Heart left ventricle (tissue), 13 donors: ENCODE results near the gene NLE1.

ENCODE experiments used
- POLR2A ChIP-seq, 2 donors: fragments of 450-650 bp; IDR thresholded peaks; one replicate each; pipeline ENCODE4 v1.6.1; 2017; ENCODE audit warnings: antibody characterized with exemption in 2 of 2, mild to moderate bottlenecking in 2 of 2, moderate library complexity in 2 of 2
- TF ChIP-seq, protein P1 (sequence below), 12 donors: fragments of 200-600 bp; sonication (generic) in 4 of 12; IDR thresholded peaks; one replicate each; pipeline versions ENCODE4 v1.5.0 to v1.8.0; 2018 to 2022; ENCODE audit warnings: antibody characterized with exemption in 12 of 12, mild to moderate bottlenecking in 5 of 12
- donor health status: ischemic (EF 13 %, LVEDD 7.1; RV severe dilation, severe dysfunction).
- donor health status: DM: no; HTN: yes; CAD: no.
- donor health status: DM: no; HTN: no; CAD: no.
- donor health status: ischemic (EF 25% LVEDD 6.9; RV normal size, moderate dysfunction).
- donor health status: ischemic (EF 25% LVEDD 5.7; RV mildly dilated, moderate dysfunction).
- donor health status: ischemic (EF 35%, LVEDD 5.7; RV mildly dilated, moderate dysfunction).
- donor health status: nonischemic (EF 11% LVEDD 7.7; RV severe dilation, severe dysfunction).
- donor health status: DM: yes; HTN: yes; CAD: no.
- donor health status: PGD.
- donor health status: ischemic (EF 29% LVEDD 5.4; RV normal size, mild dysfunction).
- donor health status: nonischemic (EF 23%, LVEDD 6.1; RV moderate dilation, normal function).

DNA sequence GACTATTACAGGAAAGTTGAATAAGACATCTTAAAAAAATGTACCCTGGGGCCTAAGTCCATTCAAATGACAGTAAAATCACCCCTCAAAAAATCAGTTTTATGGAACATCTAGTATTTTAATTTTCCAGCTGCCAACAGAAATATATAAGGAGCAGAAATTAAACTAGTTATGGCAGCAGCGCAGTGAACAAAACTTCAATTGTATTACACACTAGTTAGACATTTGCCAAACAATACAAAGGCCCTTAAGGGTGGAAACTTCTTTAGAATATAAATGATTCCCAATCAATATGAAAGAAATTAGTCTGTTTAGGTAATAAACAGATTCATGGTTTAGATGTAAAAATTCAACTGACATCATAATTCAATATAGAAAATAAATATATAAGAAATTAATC is 60.5 kb downstream of the NLE1 start:
- TF ChIP-seq POLR2A (IDR thresholded peaks at IDR 0.05), result no peak
- TF ChIP-seq, protein P1, sequence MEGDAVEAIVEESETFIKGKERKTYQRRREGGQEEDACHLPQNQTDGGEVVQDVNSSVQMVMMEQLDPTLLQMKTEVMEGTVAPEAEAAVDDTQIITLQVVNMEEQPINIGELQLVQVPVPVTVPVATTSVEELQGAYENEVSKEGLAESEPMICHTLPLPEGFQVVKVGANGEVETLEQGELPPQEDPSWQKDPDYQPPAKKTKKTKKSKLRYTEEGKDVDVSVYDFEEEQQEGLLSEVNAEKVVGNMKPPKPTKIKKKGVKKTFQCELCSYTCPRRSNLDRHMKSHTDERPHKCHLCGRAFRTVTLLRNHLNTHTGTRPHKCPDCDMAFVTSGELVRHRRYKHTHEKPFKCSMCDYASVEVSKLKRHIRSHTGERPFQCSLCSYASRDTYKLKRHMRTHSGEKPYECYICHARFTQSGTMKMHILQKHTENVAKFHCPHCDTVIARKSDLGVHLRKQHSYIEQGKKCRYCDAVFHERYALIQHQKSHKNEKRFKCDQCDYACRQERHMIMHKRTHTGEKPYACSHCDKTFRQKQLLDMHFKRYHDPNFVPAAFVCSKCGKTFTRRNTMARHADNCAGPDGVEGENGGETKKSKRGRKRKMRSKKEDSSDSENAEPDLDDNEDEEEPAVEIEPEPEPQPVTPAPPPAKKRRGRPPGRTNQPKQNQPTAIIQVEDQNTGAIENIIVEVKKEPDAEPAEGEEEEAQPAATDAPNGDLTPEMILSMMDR (IDR thresholded peaks at IDR 0.05), result no peak
